Panc1 (cell line): ENCODE data around the gene ENHO. TPM values are rescaled to one million over a fixed set of nuclear protein-coding genes. Genes with fewer than 3 reads are reported as not detected.

Experiments used
- ATAC-seq: fragments of 200-7000 bp; cut with Tn5 transposase; 2 replicates; pipeline ENCODE4 v1.9.1; 2020; ENCODE audit warnings: mild to moderate bottlenecking, moderate library complexity
- BruUV-seq: library from RNA; stranded (reverse); fragments of 400-500 nt; replicated peaks from 2 replicates; lab custom pipeline; 2021; lab: Mats Ljungman, UMichigan
- CTCF ChIA-PET: fragments of 300-600 bp; sonication (Branson Sonifier 250); formaldehyde crosslinking; loops from one replicate; lab custom pipeline; 2022; ENCODE audit warnings: antibody characterized with exemption; lab: Charles Lee
- POLR2A ChIA-PET: fragments of 300-600 bp; sonication (Branson Sonifier 250); formaldehyde crosslinking; loops from one replicate; lab custom pipeline; 2022; ENCODE audit warnings: antibody characterized with exemption; lab: Charles Lee
- DNase-seq: peaks from one replicate; pipeline ENCODE4 v3.0.0-alpha.2; 2010; ENCODE audit warnings: low read depth, low spot score
- H3K27ac ChIP-seq: 2 replicates; pipeline ENCODE4 v1.5.1; 2011; ENCODE audit warnings: mild to moderate bottlenecking, low read length, inconsistent platforms
- H3K27me3 ChIP-seq: fragments of 200-500 bp; sonication (Bioruptor generic); 2 replicates; pipeline ENCODE4 v1.6.0; 2014; ENCODE audit warnings: low read length, inconsistent platforms; ENCODE audit not compliant: control insufficient read depth, insufficient read depth
- H3K36me3 ChIP-seq: fragments of 200-500 bp; sonication (Bioruptor generic); 2 replicates; pipeline ENCODE4 v1.5.1; 2014; ENCODE audit warnings: inconsistent platforms, mild to moderate bottlenecking, low read length, moderate library complexity; ENCODE audit not compliant: control insufficient read depth, insufficient read depth
- H3K4me1 ChIP-seq: 2 replicates; pipeline ENCODE4 v1.5.1; 2011; ENCODE audit warnings: inconsistent platforms, mild to moderate bottlenecking, low read length, moderate library complexity; ENCODE audit not compliant: control insufficient read depth, insufficient read depth
- H3K4me3 ChIP-seq, 2 experiments: 2 replicates each; pipeline ENCODE4 v1.5.1; 2011 to 2012; ENCODE audit warnings: low read depth in 2 of 2, low read length in 2 of 2, mild to moderate bottlenecking in 2 of 2, inconsistent platforms in 1 of 2, moderate library complexity in 1 of 2
- H3K9me3 ChIP-seq: fragments of 200-500 bp; sonication (Bioruptor generic); 2 replicates; pipeline ENCODE4 v1.5.1; 2014; ENCODE audit warnings: low read depth, mild to moderate bottlenecking, inconsistent platforms, low read length, moderate library complexity; ENCODE audit not compliant: control insufficient read depth, insufficient read depth
- CTCF ChIP-seq: fragments of 450-650 bp; IDR thresholded peaks from 2 replicates; pipeline ENCODE4 v1.5.1; 2017; ENCODE audit warnings: mild to moderate bottlenecking
- POLR2AphosphoS5 ChIP-seq: IDR thresholded peaks from 2 replicates; pipeline ENCODE4 v1.6.1; 2012; ENCODE audit warnings: mild to moderate bottlenecking, low read depth, low read length, moderate library complexity
- REST ChIP-seq, 2 experiments: IDR thresholded peaks; 2 replicates each; pipeline ENCODE4 v1.6.1; 2011 to 2012; ENCODE audit warnings: low read depth in 2 of 2, control low read depth in 1 of 2, low read length in 1 of 2, mild to moderate bottlenecking in 1 of 2, moderate library complexity in 1 of 2; ENCODE audit not compliant: insufficient read depth in 1 of 2
- SIN3A ChIP-seq: IDR thresholded peaks from 2 replicates; pipeline ENCODE4 v1.6.1; 2012; ENCODE audit warnings: low read depth, mild to moderate bottlenecking, low read length, moderate library complexity, borderline replicate concordance; ENCODE audit not compliant: insufficient read depth
- TCF7L2 ChIP-seq: IDR thresholded peaks from 2 replicates; pipeline ENCODE4 v1.6.1; 2011; ENCODE audit warnings: mild to moderate bottlenecking, low read depth, low read length, inconsistent platforms
- in situ Hi-C: cut with HindIII; loops from 2 replicates; pipeline ENCODE4 v1.10.0; 2016; ENCODE audit warnings: low sequenced_read_pairs, low pct_unique_long_range_greater_than_20kb
- intact Hi-C: fragments of 100-400 bp; cut with micrococcal nuclease; formaldehyde crosslinking; loops from one replicate; pipeline ENCODE4 v1.10.0; 2022; ENCODE audit not compliant: unreplicated experiment
- total RNA-seq: library from RNA; stranded (reverse); gene quantifications from one replicate; pipeline ENCODE4 v1.2.1, GENCODE V29; 2021; ENCODE audit not compliant: unreplicated experiment

Gene ENHO
- total RNA-seq, 1 experiment from 2014 or later: 7.2 TPM

DNA sequence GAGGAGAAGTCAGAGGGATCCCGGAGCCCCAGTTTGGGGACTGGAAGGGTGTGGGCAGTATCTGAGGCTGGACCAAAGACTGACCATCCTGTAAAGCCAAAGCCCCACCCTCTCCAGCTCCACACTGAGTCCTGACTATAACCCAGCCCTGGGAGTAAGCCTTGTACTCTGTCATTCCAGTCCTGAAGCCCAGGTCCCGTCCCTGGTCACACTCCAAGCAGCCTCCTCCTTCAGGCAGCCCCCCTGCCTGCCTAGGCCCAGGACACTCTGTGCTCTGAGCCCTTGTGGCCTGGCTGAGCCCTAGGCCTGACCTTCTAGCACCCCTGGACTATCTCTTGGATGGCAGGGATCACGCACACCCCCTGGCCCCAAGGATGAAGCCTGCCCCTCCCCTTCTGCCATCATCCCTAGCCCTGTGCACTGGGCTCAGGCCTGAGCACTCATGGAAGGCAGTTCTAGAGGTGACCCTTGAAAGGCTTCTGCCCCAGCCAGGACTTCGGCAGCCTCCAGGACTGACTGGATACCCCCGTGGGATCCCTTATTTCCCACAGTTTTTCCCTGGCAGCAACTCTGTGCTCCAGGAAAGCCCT lies 28.0 kb upstream of the ENHO start:
- Histone ChIP-seq H3K27me3 (no peaks in the 10 kb centered on the region), H3K27ac (no peak overlapping the region)

DNA sequence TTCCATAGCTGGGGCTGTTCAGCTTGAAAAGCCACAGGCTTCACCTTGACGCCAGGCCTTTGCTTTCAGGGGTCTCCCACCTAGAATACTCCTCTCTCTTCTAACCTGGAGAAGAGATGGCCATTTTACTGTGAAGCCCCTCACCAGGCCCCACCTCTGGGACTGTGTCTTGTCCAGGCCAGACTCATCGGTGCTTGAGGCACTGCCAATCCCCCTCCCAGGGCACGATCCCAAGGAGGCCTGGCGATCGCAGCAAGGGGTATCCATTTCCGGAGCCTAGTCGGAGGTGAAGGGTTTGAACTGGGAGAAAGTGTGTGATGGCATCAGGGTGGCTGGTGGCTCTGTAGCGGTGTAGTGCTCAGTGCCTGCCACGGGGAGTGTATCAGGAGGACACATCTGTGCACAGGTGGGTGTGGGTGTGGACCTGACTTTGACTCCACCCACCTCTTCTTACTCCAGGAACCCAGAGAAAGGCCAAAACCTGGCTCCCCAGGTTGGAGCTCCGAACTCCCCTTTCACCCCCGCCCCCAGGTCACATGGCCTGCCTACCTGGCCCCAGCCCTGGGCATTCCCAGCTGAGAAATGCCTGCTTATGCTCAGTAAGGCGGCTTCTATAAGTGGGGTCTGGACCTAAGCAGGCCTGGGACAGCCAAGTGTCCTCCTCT lies 27.4 kb upstream of the ENHO start:
- POLR2A ChIA-PET: no interaction called here
- intact Hi-C loops (no loop called here), in situ Hi-C loops (no loop called here)
- Histone ChIP-seq H3K4me1 (no peaks in the 10 kb centered on the region), H3K36me3 (no peaks in the 10 kb centered on the region), H3K4me3 (no peak overlapping the region), H3K9me3 (no peaks in the 10 kb centered on the region), H3K27ac (no peak overlapping the region), H3K27me3 (no peaks in the 10 kb centered on the region)
- ATAC-seq: no peak
- CTCF ChIA-PET: interaction anchor here (0.5 to 1.9 kb wide), 2 partner anchors 29 to 42 kb away, joined by 5 read pairs; no protein-coding TSS in a partner anchor
- no peak for DNase-seq
- BruUV-seq: no TSS peak
- TF ChIP-seq SIN3A (no peak), REST (IDR thresholded peaks at IDR 0.05; ENCODE audit: insufficient read depth in 1 of 2, low read depth in 2 of 2, low read length in 1 of 2) (no peak), TCF7L2 (no peak), CTCF (no peak)

More for the DNA sequence above, 28.0 kb upstream of the ENHO start:
- intact Hi-C loops: no loop called here
- Histone ChIP-seq H3K4me1 (no peaks in the 10 kb centered on the region), H3K9me3 (no peaks in the 10 kb centered on the region), H3K4me3 (no peak overlapping the region), H3K36me3 (no peaks in the 10 kb centered on the region)
- ATAC-seq: no peak
- CTCF ChIA-PET: interaction anchor here (0.5 kb wide), 1 partner anchor 28 kb away, joined by 5 read pairs; no protein-coding TSS in a partner anchor
- in situ Hi-C loops: no loop called here
- TF ChIP-seq TCF7L2: no peak
- no peak for TF ChIP-seq POLR2AphosphoS5
- TF ChIP-seq CTCF: no peak
- no peak for TF ChIP-seq REST (IDR thresholded peaks at IDR 0.05; ENCODE audit: insufficient read depth in 1 of 2, low read depth in 2 of 2, low read length in 1 of 2)
- no peak for TF ChIP-seq SIN3A
- POLR2A ChIA-PET: no interaction called here
- DNase-seq: no peak
- no TSS peak for BruUV-seq
